ENCODE data around the gene TMX2.

Gene TMX2

GRCh38 chr11:57712256-57713150 is at the start of gene TMX2:
Gene TMX2 (plus strand): TSS chr11:57712593. CDS start chr11:57712619, 26 bp downstream.
- no peaks in the 10 kb centered on the region for H3K9me3 ChIP-seq (ENCODE audit: control insufficient read depth in 5 of 5, low read length in 5 of 5)
- peak within 1 kb of the TSS; percentile 97 to 100 (median 100) for H3K4me3 ChIP-seq (ENCODE audit: low read depth in 1 of 5, low read length in 5 of 5)
- H3K27ac ChIP-seq (ENCODE audit: low read depth, low read length): peak within 1 kb of the TSS; percentile 84

GRCh38 chr11:57662893-57663292 is 49.5 kb upstream of the TMX2 start:
- Histone ChIP-seq H3K4me3 (ENCODE audit: low read depth in 1 of 5, low read length in 5 of 5) (no peak overlapping the region), H3K36me3 (ENCODE audit: control insufficient read depth in 5 of 5, insufficient read depth in 5 of 5, low read length in 5 of 5) (peaks cover 7 to 36% (median 27%) of the 10 kb centered on the region in 5 donors), H3K27me3 (ENCODE audit: control insufficient read depth in 5 of 5, insufficient read depth in 4 of 5, low read length in 5 of 5) (no peaks in the 10 kb centered on the region), H3K9ac (ENCODE audit: low read length in 5 of 5) (no peak overlapping the region), H3K27ac (ENCODE audit: low read depth, low read length) (no peak overlapping the region), H3K4me1 (ENCODE audit: control insufficient read depth in 5 of 5, insufficient read depth in 5 of 5, low read length in 5 of 5) (peaks cover 4 to 18% (median 15%) of the 10 kb centered on the region in 5 donors), H3K9me3 (ENCODE audit: control insufficient read depth in 5 of 5, low read length in 5 of 5) (no peaks in the 10 kb centered on the region)

More at GRCh38 chr11:57712256-57713150, at the start of gene TMX2:
- H3K9ac ChIP-seq (ENCODE audit: low read length in 5 of 5): peak within 1 kb of the TSS; percentile 48 to 99 (median 94)
- H3K4me1 ChIP-seq (ENCODE audit: control insufficient read depth in 5 of 5, insufficient read depth in 5 of 5, low read length in 5 of 5): peaks cover 3 to 39% (median 34%) of the 10 kb centered on the region in 5 donors
- no peaks in the 10 kb centered on the region for H3K27me3 ChIP-seq (ENCODE audit: control insufficient read depth in 5 of 5, insufficient read depth in 4 of 5, low read length in 5 of 5)
- no peaks in the 10 kb centered on the region for H3K36me3 ChIP-seq (ENCODE audit: control insufficient read depth in 5 of 5, insufficient read depth in 5 of 5, low read length in 5 of 5)

GRCh38 chr11:57663975-57664374 is 48.4 kb upstream of the TMX2 start:
- Histone ChIP-seq H3K9ac (ENCODE audit: low read length in 5 of 5) (no peak overlapping the region), H3K27ac (ENCODE audit: low read depth, low read length) (no peak overlapping the region), H3K27me3 (ENCODE audit: control insufficient read depth in 5 of 5, insufficient read depth in 4 of 5, low read length in 5 of 5) (no peaks in the 10 kb centered on the region), H3K9me3 (ENCODE audit: control insufficient read depth in 5 of 5, low read length in 5 of 5) (no peaks in the 10 kb centered on the region), H3K4me1 (ENCODE audit: control insufficient read depth in 5 of 5, insufficient read depth in 5 of 5, low read length in 5 of 5) (peaks cover 0 to 16% (median 12%) of the 10 kb centered on the region in 5 donors), H3K36me3 (ENCODE audit: control insufficient read depth in 5 of 5, insufficient read depth in 5 of 5, low read length in 5 of 5) (peaks cover 7 to 36% (median 27%) of the 10 kb centered on the region in 5 donors), H3K4me3 (ENCODE audit: low read depth in 1 of 5, low read length in 5 of 5) (no peak overlapping the region)

- no peaks in the 10 kb centered on the region for H3K9me3 ChIP-seq (ENCODE audit: control insufficient read depth in 5 of 5, low read length in 5 of 5)
- H3K4me3 ChIP-seq (ENCODE audit: low read depth in 1 of 5, low read length in 5 of 5): peak overlapping the region; percentile 87 to 96 (median 93)
- H3K27me3 ChIP-seq (ENCODE audit: control insufficient read depth in 5 of 5, insufficient read depth in 4 of 5, low read length in 5 of 5): no peaks in the 10 kb centered on the region
- H3K36me3 ChIP-seq (ENCODE audit: control insufficient read depth in 5 of 5, insufficient read depth in 5 of 5, low read length in 5 of 5): peaks cover 3 to 12% (median 6%) of the 10 kb centered on the region in 5 donors
- peaks cover 0 to 28% (median 25%) of the 10 kb centered on the region in 5 donors for H3K4me1 ChIP-seq (ENCODE audit: control insufficient read depth in 5 of 5, insufficient read depth in 5 of 5, low read length in 5 of 5)
- peak overlapping the region; percentile 98 for H3K27ac ChIP-seq (ENCODE audit: low read depth, low read length)
- peak overlapping the region; percentile 81 to 99 (median 98) for H3K9ac ChIP-seq (ENCODE audit: low read length in 5 of 5)
These were observed 45.2 kb upstream of the TMX2 start for GRCh38 chr11:57667117-57667735.

- no peaks in the 10 kb centered on the region for H3K9me3 ChIP-seq (ENCODE audit: control insufficient read depth in 5 of 5, low read length in 5 of 5)
These were observed 44.5 kb upstream of the TMX2 start, which contains the start of gene ZDHHC5 for GRCh38 chr11:57667736-57668433. Gene ZDHHC5 (plus strand): TSS chr11:57668114. CDS start chr11:57673091, 4,977 bp downstream.

GRCh38 chr11:57668434-57668782 is 44.0 kb upstream of the TMX2 start:
- Histone ChIP-seq H3K4me1 (ENCODE audit: control insufficient read depth in 5 of 5, insufficient read depth in 5 of 5, low read length in 5 of 5) (peaks cover 0 to 28% (median 25%) of the 10 kb centered on the region in 5 donors), H3K9ac (ENCODE audit: low read length in 5 of 5) (peak overlapping the region; percentile 98 to 99 (median 98)), H3K9me3 (ENCODE audit: control insufficient read depth in 5 of 5, low read length in 5 of 5) (no peaks in the 10 kb centered on the region), H3K36me3 (ENCODE audit: control insufficient read depth in 5 of 5, insufficient read depth in 5 of 5, low read length in 5 of 5) (peaks cover 15 to 17% (median 15%) of the 10 kb centered on the region in 5 donors), H3K27ac (ENCODE audit: low read depth, low read length) (peak overlapping the region; percentile 98), H3K4me3 (ENCODE audit: low read depth in 1 of 5, low read length in 5 of 5) (peak overlapping the region; percentile 88 to 97 (median 93)), H3K27me3 (ENCODE audit: control insufficient read depth in 5 of 5, insufficient read depth in 4 of 5, low read length in 5 of 5) (no peaks in the 10 kb centered on the region)

More at GRCh38 chr11:57667736-57668433, 44.5 kb upstream of the TMX2 start, which contains the start of gene ZDHHC5:
- Histone ChIP-seq H3K27ac (ENCODE audit: low read depth, low read length) (peak within 1 kb of the TSS; percentile 98), H3K4me3 (ENCODE audit: low read depth in 1 of 5, low read length in 5 of 5) (peak within 1 kb of the TSS; percentile 88 to 97 (median 93)), H3K27me3 (ENCODE audit: control insufficient read depth in 5 of 5, insufficient read depth in 4 of 5, low read length in 5 of 5) (no peaks in the 10 kb centered on the region), H3K4me1 (ENCODE audit: control insufficient read depth in 5 of 5, insufficient read depth in 5 of 5, low read length in 5 of 5) (peaks cover 0 to 28% (median 25%) of the 10 kb centered on the region in 5 donors), H3K9ac (ENCODE audit: low read length in 5 of 5) (peak within 1 kb of the TSS; percentile 98 to 99 (median 98)), H3K36me3 (ENCODE audit: control insufficient read depth in 5 of 5, insufficient read depth in 5 of 5, low read length in 5 of 5) (peaks cover 9 to 17% (median 10%) of the 10 kb centered on the region in 5 donors)

GRCh38 chr11:57674251-57674650 is 38.1 kb upstream of the TMX2 start:
- H3K9me3 ChIP-seq (ENCODE audit: control insufficient read depth in 5 of 5, low read length in 5 of 5): no peaks in the 10 kb centered on the region
- H3K36me3 ChIP-seq (ENCODE audit: control insufficient read depth in 5 of 5, insufficient read depth in 5 of 5, low read length in 5 of 5): peaks cover 34 to 52% (median 42%) of the 10 kb centered on the region in 5 donors
- H3K27ac ChIP-seq (ENCODE audit: low read depth, low read length): no peak overlapping the region
- H3K27me3 ChIP-seq (ENCODE audit: control insufficient read depth in 5 of 5, insufficient read depth in 4 of 5, low read length in 5 of 5): no peaks in the 10 kb centered on the region
- H3K4me3 ChIP-seq (ENCODE audit: low read depth in 1 of 5, low read length in 5 of 5): no peak overlapping the region
- peaks cover 0 to 14% (median 9%) of the 10 kb centered on the region in 5 donors for H3K4me1 ChIP-seq (ENCODE audit: control insufficient read depth in 5 of 5, insufficient read depth in 5 of 5, low read length in 5 of 5)
- H3K9ac ChIP-seq (ENCODE audit: low read length in 5 of 5): peak overlapping the region in 1 of 5 donors; percentile 3

GRCh38 chr11:57675176-57675941 is 37.0 kb upstream of the TMX2 start:
- Histone ChIP-seq H3K4me3 (ENCODE audit: low read depth in 1 of 5, low read length in 5 of 5) (no peak overlapping the region), H3K36me3 (ENCODE audit: control insufficient read depth in 5 of 5, insufficient read depth in 5 of 5, low read length in 5 of 5) (peaks cover 34 to 52% (median 42%) of the 10 kb centered on the region in 5 donors), H3K9ac (ENCODE audit: low read length in 5 of 5) (peak overlapping the region in 1 of 5 donors; percentile 13)

GRCh38 chr11:57679396-57679795 is 33.0 kb upstream of the TMX2 start:
- no peaks in the 10 kb centered on the region for H3K9me3 ChIP-seq (ENCODE audit: control insufficient read depth in 5 of 5, low read length in 5 of 5)
- no peaks in the 10 kb centered on the region for H3K27me3 ChIP-seq (ENCODE audit: control insufficient read depth in 5 of 5, insufficient read depth in 4 of 5, low read length in 5 of 5)
- H3K4me3 ChIP-seq (ENCODE audit: low read depth in 1 of 5, low read length in 5 of 5): no peak overlapping the region
- H3K36me3 ChIP-seq (ENCODE audit: control insufficient read depth in 5 of 5, insufficient read depth in 5 of 5, low read length in 5 of 5): peaks cover 25 to 53% (median 37%) of the 10 kb centered on the region in 5 donors
- H3K9ac ChIP-seq (ENCODE audit: low read length in 5 of 5): no peak overlapping the region
- peaks cover 0 to 19% (median 13%) of the 10 kb centered on the region in 5 donors for H3K4me1 ChIP-seq (ENCODE audit: control insufficient read depth in 5 of 5, insufficient read depth in 5 of 5, low read length in 5 of 5)
- H3K27ac ChIP-seq (ENCODE audit: low read depth, low read length): no peak overlapping the region

More at GRCh38 chr11:57675176-57675941, 37.0 kb upstream of the TMX2 start:
- no peak overlapping the region for H3K27ac ChIP-seq (ENCODE audit: low read depth, low read length)
- peaks cover 0 to 15% (median 13%) of the 10 kb centered on the region in 5 donors for H3K4me1 ChIP-seq (ENCODE audit: control insufficient read depth in 5 of 5, insufficient read depth in 5 of 5, low read length in 5 of 5)
- H3K9me3 ChIP-seq (ENCODE audit: control insufficient read depth in 5 of 5, low read length in 5 of 5): no peaks in the 10 kb centered on the region
- H3K27me3 ChIP-seq (ENCODE audit: control insufficient read depth in 5 of 5, insufficient read depth in 4 of 5, low read length in 5 of 5): no peaks in the 10 kb centered on the region

Data from subcutaneous abdominal adipose tissue (tissue), 5 donors.